GM21390 (cell line): Measurements from ENCODE around the gene C12orf54.
"Not testable (repeated sequence)": the region's sequence is repeated elsewhere in the genome, so short reads cannot be mapped to it uniquely, and the experiment has no call there.

Source experiments
- ATAC-seq: cut with Tn5 transposase; IDR thresholded peaks from one replicate; pipeline ENCODE4 v1.9.1; 2021; ENCODE audit not compliant: unreplicated experiment

Gene C12orf54

DNA sequence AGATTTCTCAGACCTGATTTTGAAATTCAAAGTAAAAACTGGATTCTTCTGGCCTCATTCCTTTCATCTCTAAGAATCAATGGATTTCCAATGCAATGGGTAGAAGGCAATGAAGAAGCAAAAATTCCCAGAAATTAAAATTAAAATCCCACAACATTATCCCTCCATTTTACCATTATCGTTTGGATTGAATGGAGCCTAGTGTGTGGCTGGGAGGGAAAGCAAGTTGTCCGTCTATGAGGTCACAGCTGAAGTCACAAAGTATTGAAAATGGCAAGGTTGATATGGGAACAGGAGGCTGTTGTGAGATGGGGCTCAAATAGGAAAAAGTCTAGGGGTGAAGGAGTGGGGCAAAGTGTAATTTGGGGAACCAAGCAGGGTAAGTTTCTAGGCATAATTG lies at the start of gene C12orf54:
TSS of gene C12orf54 (plus strand) at position 301 of the 400 bp plus-strand sequence. CDS start 799 bp downstream, outside the sequence.
- no peak for ATAC-seq

DNA sequence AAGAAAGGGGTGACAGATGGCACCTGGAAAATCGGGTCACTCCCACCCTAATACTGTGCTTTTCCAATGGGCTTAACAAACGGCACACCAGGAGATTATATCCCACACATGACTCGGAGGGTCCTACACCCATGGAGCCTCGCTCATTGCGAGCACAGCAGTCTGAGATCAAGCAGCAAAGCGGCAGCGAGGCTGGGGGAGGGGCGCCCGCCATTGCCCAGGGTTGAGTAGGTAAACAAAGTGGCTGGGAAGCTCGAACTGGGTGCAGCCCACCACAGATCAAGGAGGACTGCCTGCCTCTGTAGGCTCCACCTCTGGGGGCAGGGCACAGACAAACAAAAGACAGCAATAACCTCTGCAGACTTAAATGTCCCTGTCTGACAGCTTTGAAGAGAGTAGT lies 48.3 kb upstream of the C12orf54 start:
- ATAC-seq, result not testable (repeated sequence)

DNA sequence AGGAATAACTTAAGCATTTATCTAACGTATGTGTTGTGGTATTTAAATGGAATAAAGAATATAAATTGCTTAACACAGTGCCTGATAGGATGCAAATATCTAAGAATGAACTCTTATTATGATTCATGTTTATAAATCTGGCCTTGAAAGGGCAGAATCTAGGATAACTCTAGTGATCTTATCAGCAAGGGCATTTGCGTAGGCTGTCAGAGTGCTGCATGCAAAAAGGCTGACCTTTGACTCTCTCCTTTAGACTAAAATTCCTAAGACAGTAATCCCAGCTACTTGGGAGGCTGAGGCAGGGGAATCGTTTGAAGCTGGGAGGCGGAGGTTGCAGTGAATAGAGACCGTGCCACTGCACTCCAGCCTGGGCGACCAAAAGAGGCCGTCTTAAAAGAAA lies 41.2 kb upstream of the C12orf54 start:
- ATAC-seq, result no peak

DNA sequence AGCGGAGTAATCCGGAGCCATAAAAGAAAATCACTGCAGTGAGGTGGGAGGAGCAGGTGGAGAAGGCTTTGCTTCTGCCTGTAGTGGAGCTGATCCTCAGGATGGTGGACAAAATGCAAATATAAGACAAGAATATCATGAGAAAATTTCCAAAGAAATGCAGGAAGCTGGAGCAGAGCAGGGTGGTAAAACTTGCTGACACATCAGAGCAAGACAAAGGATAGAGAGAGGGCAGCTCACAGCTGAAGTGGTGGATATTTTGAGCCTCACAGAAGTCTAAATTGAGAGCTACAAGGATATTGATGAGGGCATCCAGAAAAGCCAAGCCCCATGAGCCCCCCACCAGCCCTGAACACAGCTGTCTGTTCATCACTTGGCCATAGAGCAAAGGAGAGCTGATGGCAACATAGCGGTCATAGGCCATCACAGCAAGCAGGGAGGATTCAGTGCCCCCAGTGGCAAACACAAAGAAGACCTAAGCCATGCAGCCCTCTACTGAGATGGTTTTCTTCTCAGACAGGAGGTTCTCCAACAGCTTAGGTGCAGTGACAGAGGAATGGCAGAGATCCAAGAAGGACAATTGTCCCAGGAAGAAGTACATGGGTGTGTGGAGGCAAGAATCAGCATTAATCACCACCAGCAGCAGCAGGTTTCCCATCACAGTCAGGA lies 40.0 kb upstream of the C12orf54 start:
- no peak for ATAC-seq

DNA sequence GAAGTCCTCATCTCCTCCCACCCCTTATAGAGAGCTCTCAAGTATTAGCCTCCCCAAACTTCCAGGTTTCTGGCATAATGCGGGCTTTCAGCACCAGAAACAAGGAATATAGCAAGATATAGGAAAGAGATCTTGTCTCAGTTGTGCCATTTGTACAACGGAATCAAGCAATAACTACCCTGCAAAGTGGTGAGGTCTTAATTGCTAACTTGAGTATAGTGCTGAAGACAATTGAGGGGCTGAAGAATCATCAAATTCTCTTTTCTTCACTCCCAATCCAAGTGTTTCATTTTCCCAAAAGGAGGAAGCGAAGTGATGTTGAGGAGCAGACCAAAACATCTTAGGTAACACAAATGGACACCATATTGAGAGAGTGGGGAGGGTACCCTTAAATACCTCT lies 36.8 kb upstream of the C12orf54 start:
- no peak for ATAC-seq

DNA sequence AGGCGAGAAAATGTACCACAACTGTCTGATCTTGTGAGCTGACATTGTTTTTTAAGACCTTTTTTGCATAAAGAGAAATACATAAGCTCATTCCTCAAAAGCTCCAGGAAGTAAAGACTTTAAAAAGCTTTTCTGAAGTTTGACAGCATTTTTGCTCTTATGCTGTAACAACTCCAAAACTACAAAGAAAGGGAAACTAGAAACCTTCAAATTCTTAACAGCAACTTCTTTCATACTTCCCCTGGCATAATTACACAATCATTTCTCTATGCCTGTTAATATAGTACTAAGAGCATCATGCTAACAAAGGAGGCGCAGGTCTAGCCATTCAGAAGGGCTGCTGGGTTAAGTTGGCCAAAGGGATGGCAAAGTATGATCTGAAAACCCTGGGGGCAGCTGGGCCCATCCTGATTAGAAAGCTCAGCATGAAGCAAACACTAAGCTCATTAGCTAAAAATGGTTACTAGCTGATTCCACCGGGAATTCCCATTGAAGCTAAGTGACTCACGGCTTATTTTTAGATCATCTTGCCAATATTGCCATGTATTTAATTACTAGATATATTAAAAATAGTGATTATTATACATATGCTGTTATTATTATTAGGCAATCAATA lies 36.0 kb upstream of the C12orf54 start:
- ATAC-seq, result no peak

DNA sequence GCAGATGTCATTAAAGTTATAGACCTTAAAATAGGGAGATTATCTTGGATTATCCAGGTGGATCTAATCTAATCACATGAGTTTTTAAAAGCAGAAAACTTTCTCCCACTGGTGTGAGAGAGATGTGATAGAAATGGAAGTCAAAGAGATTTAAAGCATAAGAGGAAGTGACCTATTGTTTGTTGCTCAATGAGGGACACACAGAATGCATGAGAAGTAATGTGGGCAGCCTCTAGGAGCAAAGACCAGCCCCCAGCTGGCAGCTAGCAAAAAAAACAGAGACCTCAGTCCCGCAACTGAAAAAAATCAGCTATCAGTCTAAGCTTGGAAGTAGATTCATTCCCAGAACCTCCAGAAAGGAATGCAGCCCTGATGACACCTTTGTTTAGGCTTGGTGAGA lies 34.5 kb upstream of the C12orf54 start:
- no peak for ATAC-seq

DNA sequence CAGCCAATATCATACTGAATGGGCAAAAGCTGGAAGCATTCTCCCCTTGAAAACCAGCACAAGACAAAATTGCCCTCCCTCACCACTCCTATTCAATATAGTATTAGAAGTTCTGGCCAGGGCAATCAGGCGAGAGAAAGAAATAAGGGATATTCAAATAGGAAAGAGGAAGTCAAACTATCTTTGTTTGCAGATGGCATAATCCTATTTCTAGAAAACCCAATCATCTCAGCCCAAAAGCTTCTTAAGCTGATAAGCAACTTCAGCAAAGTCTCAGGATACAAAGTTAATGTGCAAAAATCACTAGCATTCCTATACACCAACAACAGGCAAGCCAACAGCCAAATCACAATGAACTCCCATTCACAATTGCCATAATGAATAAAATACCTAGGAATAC lies 30.9 kb upstream of the C12orf54 start:
- ATAC-seq, result no peak

DNA sequence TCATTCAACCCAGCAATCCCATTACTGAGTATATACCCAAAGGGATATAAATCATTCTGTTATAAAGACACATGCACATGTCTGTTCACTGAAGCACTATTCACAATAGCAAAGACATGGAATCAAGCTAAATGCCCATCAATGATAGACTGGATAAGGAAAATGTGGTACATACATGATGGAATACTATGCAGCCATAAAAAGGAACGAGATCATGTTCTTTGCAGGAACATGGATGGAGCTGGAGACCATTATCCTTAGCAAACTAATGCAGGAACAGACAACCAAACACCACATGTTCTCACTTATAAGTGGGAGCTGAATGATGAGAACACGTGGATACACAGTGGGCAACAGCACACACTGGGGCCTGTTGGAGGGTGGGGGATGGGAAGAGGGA lies 29.3 kb upstream of the C12orf54 start:
- ATAC-seq, result not testable (repeated sequence)

DNA sequence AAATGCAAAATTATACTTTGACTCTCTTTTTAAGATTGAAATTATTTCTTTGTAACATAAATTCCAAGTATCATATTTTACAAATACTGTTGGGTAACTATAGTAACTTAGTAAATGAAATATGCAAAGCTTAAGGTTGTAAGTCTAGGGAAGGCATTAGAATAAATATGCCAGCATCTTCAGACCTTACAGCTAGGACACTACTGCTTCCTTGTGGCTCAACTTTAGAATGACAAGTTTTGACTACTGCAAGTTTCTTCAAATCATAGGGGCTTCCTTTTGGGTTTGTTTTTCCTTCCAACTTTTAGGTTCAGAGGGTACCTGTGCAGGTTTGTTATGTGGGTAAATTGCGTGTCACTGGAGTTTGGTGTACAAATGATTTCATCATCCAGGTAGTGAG lies 27.6 kb upstream of the C12orf54 start:
- ATAC-seq, result no peak

DNA sequence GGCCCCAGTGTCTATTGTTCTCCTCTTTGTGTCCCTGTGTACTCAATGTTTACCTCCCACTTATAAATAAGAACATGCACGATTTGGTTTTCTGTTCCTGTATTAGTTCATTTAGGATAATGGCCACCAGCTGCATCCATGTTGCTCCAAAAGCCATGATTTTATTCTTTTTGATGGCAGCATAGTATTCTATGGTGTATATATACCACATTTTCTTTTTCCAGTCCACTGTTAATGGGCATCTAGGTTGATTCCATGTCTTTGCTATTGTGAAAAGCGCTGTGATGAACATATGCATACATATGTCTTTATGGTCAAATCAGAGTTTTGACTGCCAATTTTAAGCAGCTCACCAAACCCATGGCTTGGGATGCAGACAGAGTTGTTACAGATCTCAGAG lies 27.2 kb upstream of the C12orf54 start:
- no peak for ATAC-seq

DNA sequence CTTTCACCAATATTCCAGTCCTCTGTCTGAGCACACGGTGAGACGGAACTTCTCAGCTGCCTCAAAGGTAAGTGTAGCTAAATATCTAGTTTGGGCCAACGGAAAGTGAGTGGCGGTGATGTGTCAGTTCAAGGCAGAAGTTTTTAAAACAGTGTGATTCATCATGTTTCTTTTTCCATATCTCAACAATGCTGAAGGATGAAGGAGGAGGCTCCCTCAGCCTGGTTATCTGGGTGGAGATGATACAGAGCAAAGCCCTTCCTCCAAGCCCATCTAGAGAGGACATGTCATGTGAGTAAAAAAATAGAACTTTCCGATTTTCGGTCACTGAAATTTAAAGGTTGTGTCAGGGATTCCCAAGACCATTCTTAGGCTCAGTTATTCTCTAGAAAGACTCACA lies 23.0 kb upstream of the C12orf54 start:
- ATAC-seq, result no peak

DNA sequence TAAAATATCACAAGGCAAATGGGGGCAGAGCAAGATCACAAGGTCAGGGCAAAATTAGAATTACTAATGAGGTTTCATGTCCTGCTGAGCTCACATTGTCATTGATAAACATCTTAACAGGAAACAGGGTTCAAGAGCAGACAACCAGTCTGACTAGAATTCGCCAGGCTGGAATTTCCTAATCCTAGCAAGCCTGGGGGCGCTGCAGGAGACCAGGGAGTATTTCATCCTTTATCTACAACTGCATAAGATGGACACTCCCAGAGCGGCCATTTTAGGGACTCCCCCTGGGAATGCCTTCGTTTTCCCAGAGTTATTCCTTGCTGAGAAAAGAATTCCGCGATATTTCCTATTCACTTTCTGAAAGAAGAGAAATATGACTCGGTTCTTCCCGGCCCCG lies 13.3 kb upstream of the C12orf54 start:
- not testable (repeated sequence) for ATAC-seq

DNA sequence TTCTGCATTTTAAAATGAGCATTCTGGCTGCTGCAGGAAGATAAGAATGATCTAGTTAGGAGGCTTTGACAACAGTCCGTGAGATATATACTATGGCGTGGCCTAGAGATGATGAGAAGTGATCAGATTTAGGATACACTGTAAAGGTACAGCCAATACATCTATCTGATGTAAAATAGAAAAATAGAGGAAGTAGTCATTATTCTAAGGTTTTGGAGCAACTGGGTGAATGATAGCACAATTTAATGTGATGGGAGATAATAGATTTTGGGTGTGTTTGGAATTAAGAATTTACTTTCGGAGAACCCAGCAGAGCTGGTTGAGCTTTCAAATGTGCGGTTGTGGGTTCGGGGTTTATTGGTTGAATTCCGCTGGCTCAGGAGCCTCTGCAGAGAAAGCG lies 10.0 kb upstream of the C12orf54 start, which contains the start of gene ANP32D:
TSS of gene ANP32D (plus strand) at position 301 of the 400 bp plus-strand sequence. CDS start 106 bp downstream, outside the sequence.
- ATAC-seq, result no peak

DNA sequence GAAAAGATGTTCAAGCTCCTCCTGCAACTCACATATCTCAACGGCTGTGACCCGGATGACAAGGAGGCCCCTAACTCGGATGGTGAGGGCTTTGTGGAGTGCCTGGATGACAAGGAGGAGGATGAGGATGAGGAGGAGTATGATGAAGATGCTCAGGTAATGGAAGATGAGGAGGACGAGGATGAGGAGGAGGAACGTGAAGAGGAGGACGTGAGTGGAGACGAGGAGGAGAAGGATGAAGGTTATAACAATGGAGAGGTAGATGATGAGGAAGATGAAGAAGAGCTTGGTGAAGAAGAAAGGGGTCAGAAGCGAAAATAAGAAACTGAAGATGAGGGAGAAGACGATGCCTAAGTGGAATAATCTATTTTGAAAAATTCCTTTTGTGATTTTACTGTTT lies 9.2 kb upstream of the C12orf54 start:
- ATAC-seq, result no peak

DNA sequence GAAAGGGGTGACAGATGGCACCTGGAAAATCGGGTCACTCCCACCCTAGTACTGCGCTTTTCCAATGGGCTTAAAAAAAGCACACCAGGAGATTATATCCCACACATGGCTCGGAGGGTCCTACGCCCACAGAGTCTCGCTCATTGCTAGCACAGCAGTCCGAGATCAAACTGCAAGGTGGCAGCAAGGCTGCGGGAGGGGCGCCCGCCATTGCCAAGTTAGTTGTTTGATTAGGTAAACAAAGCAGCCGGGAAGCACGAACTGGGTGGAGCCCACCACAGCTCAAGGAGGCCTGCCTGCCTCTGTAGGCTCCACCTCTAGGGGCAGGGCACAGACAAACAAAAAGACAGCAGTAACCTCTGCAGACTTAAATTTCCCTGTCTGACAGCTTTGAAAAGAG lies 7.8 kb upstream of the C12orf54 start:
- not testable (repeated sequence) for ATAC-seq

DNA sequence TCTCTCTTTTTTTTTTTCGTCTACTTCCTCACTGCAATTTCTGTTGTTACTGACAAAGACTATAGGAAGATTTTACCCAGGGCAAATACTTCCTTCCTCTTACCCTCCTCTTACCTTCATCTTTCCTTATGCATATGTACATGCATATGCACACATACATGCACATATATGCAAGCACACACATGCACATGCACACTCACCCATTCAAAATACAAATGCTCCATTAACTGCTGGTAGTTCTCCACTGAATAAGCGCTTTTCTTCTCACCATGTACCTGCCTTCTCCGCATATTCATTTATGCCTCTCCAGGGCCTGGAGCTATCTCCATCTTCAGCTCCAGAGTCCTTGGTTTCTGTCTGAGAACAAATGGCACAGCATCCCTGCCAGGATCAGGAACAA lies 632 bp downstream of the C12orf54 start:
- no peak for ATAC-seq

DNA sequence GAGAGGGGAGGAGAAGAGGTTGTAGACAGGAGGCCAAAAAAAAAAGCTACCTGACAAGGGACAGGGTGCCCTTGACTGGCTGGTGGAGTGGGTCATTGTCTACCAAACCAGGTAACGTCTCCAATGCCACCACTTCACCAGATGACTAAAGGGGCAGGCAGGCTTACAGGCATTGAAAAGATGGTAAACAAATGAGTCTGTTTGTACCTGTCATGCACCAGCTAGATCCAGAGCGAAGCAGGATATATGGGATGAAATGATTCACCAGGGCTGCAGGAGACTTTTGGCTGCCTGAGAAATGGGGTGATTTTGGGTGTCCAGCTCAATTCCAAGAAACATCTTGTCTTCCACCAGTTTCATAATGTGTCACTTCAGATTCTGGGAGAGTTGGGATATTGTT lies 4.0 kb downstream of the C12orf54 start:
- ATAC-seq, result no peak

DNA sequence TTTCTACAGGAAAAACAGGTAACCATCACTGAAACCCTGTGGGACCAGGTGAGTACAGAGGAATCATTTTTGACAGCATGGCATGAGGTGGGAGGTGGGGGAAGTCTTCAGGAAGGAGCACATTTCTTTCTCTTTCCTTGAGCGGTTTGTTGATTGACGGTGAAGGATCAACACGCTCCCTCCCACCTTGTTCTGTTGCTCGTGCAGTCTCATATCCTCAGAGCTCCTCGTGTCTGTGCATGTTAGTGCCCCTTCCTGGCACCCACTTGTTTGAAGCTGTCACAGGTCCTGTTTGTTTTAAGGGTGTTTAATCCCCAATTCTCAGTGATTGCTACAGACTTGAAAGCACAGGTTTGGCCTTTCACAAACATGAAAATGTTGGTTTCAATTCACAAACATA lies 4.4 kb downstream of the C12orf54 start:
- ATAC-seq, result no peak

DNA sequence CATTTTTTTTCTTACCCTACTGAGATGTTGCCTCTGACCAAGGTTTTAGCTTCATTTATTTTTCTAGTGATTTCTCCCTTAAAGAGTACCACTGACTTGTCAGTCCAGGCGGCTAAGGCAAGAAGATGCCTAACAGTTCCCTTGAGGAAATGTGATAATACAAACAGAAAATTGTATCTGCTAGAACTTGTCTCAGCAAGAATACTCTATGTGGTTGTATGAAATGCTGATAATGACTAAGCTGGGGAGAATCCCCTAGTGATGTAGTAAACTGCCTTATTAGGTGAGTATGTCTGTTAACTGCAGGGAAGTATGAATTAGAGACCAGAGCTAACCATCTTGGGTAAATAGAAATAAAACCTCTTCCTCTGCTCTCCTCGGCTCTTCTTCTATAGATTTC lies 6.7 kb downstream of the C12orf54 start:
- ATAC-seq, result peak; percentile 98

DNA sequence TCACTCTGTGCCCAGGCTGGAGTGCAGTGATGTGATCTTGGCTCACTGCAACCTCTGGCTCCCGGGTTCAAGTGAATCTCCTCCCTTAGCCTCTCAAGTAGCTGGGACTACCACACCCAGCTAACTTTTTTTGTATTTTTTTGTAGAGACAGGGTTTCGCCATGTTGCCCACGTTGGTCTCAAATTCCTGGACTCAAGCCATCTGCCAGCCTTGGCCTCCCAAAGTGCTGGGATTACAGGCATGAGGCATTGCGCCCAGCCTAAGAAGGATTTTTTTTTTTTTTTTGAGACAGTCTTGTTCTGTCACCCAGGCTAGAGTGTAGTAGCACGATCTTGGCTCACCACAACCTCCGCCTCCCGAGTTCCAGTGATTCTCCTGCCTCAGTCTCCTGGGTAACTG lies 7.2 kb downstream of the C12orf54 start:
- not testable (repeated sequence) for ATAC-seq

DNA sequence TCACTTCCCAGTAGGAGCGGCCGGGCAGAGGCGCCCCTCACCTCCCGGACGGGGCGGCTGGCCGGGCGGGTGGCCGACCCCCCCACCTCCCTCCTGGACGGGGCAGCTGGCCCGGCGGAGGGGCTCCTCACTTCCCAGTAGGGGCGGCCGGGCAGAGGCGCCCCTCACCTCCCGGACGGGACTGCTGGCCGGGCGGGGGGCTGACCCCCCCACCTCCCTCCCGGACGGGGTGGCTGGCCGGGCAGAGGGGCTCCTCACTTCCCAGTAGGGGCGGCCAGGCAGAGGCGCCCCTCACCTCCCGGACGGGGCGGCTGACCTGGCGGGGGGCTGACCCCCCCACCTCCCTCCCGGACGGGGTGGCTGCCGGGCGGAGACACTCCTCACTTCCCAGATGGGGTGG lies 18.0 kb downstream of the C12orf54 start:
- not testable (repeated sequence) for ATAC-seq

DNA sequence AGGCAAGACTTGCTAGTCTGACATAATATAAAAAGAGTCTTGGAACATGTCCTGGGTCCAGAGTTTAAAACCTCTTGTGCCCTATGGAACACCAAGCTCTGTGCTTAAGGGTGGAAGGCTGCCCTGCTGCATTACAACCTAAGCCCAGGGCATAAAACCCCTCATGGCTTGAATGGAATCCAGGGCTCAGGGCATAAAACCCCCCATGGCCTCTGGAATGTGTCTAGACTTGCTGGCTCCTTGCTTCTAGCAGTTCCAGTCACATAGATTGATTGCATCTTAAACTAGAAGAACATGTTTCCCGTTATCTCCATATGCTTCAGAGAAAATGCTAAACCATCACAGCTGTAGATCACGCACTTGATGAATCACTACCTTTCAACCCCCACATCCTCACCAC lies 24.5 kb downstream of the C12orf54 start:
- ATAC-seq, result not testable (repeated sequence)
